Endothelial cell (in vitro differentiated cells): ENCODE measurements around the gene DIS3L2. TPM values are rescaled to one million over a fixed set of nuclear protein-coding genes. Genes with fewer than 3 reads are reported as not detected.

Source experiments
- DNase-seq: peaks from one replicate; pipeline ENCODE4 v3.0.0; 2021; ENCODE audit warnings: low spot score
- H3K27ac Mint-ChIP-seq: one replicate; pipeline ENCODE4 v1.8.0; 2021; ENCODE audit warnings: mixed read lengths, inconsistent platforms; ENCODE audit not compliant: unreplicated experiment
- H3K27me3 Mint-ChIP-seq: one replicate; pipeline ENCODE4 v1.8.0; 2021; ENCODE audit warnings: mild to moderate bottlenecking, moderate library complexity, mixed read lengths, inconsistent platforms; ENCODE audit not compliant: unreplicated experiment
- H3K36me3 Mint-ChIP-seq: one replicate; pipeline ENCODE4 v1.8.0; 2021; ENCODE audit warnings: mild to moderate bottlenecking, low read depth, mixed read lengths, inconsistent platforms; ENCODE audit not compliant: unreplicated experiment
- H3K4me1 Mint-ChIP-seq: one replicate; pipeline ENCODE4 v1.8.0; 2021; ENCODE audit warnings: mild to moderate bottlenecking, mixed read lengths, inconsistent platforms; ENCODE audit not compliant: unreplicated experiment
- H3K4me3 Mint-ChIP-seq: one replicate; pipeline ENCODE4 v1.8.0; 2021; ENCODE audit warnings: mild to moderate bottlenecking, mixed read lengths, inconsistent platforms; ENCODE audit not compliant: unreplicated experiment
- H3K9me3 Mint-ChIP-seq: one replicate; pipeline ENCODE4 v1.8.0; 2021; ENCODE audit warnings: mixed read lengths, inconsistent platforms; ENCODE audit not compliant: unreplicated experiment
- CTCF ChIP-seq: fragments of 200-600 bp; sonication (generic); IDR thresholded peaks from one replicate; pipeline ENCODE4 v1.5.0; 2021; ENCODE audit warnings: antibody characterized with exemption; ENCODE audit not compliant: unreplicated experiment
- total RNA-seq: library from RNA; stranded (reverse); fragmentation: NEBNext Ultra II Directional; extraction: Animal tissue kit (Norgen Biotek cat#: 25700); gene quantifications from one replicate; pipeline ENCODE4 v1.2.1, GENCODE V29; 2021; ENCODE audit not compliant: unreplicated experiment

The DIS3L2 gene
- total RNA-seq, 1 donor from 2014 or later: 42.1 TPM

GRCh38 chr2:232234922-232235615, 273.6 kb downstream of the DIS3L2 start:
- Mint-ChIP-seq H3K9me3 (no peaks in the 10 kb centered on the region), H3K4me3 (no peak overlapping the region), H3K27ac (no peak overlapping the region), H3K4me1 (peaks cover 26% of the 10 kb centered on the region), H3K27me3 (peaks cover 7% of the 10 kb centered on the region), H3K36me3 (peaks cover 12% of the 10 kb centered on the region)
- DNase-seq: no peak
- no peak for TF ChIP-seq CTCF

GRCh38 chr2:232235716-232236115, 274.2 kb downstream of the DIS3L2 start:
- Mint-ChIP-seq H3K27me3 (peaks cover 6% of the 10 kb centered on the region), H3K4me1 (peaks cover 25% of the 10 kb centered on the region), H3K9me3 (no peaks in the 10 kb centered on the region), H3K4me3 (no peak overlapping the region), H3K27ac (no peak overlapping the region), H3K36me3 (peaks cover 15% of the 10 kb centered on the region)
- TF ChIP-seq CTCF: no peak
- no peak for DNase-seq

GRCh38 chr2:232236200-232236599, 274.7 kb downstream of the DIS3L2 start:
- H3K27me3 Mint-ChIP-seq: peaks cover 4% of the 10 kb centered on the region
- H3K27ac Mint-ChIP-seq: no peak overlapping the region
- peaks cover 20% of the 10 kb centered on the region for H3K36me3 Mint-ChIP-seq
- no peaks in the 10 kb centered on the region for H3K9me3 Mint-ChIP-seq
- no peak for TF ChIP-seq CTCF
- DNase-seq: no peak
- H3K4me1 Mint-ChIP-seq: peaks cover 22% of the 10 kb centered on the region
- H3K4me3 Mint-ChIP-seq: no peak overlapping the region

- no peaks in the 10 kb centered on the region for H3K9me3 Mint-ChIP-seq
- peaks cover 18% of the 10 kb centered on the region for H3K4me1 Mint-ChIP-seq
- H3K36me3 Mint-ChIP-seq: peaks cover 20% of the 10 kb centered on the region
- H3K27ac Mint-ChIP-seq: no peak overlapping the region
- peaks cover 4% of the 10 kb centered on the region for H3K27me3 Mint-ChIP-seq
- TF ChIP-seq CTCF: no peak
- no peak overlapping the region for H3K4me3 Mint-ChIP-seq
- no peak for DNase-seq
Observed at GRCh38 chr2:232237464-232237863, 276.0 kb downstream of the DIS3L2 start.

- DNase-seq: no peak
- no peak for TF ChIP-seq CTCF
- no peak overlapping the region for H3K27ac Mint-ChIP-seq
- no peaks in the 10 kb centered on the region for H3K9me3 Mint-ChIP-seq
- no peak overlapping the region for H3K4me3 Mint-ChIP-seq
- peaks cover 16% of the 10 kb centered on the region for H3K36me3 Mint-ChIP-seq
- H3K27me3 Mint-ChIP-seq: peaks cover 2% of the 10 kb centered on the region
- H3K4me1 Mint-ChIP-seq: peaks cover 15% of the 10 kb centered on the region
Observed at GRCh38 chr2:232238108-232238507, 276.6 kb downstream of the DIS3L2 start.
